NT2/D1 (cell line): Measurements from ENCODE around the gene CAB39L.

Experiments used
- YY1 ChIP-seq: IDR thresholded peaks from 2 replicates; pipeline ENCODE4 v1.6.1; 2011; ENCODE audit not compliant: insufficient read length, insufficient read depth
- ZNF274 ChIP-seq: IDR thresholded peaks from 2 replicates; pipeline ENCODE4 v1.6.1; 2011; ENCODE audit warnings: mild to moderate bottlenecking, low read depth, low read length

DNA sequence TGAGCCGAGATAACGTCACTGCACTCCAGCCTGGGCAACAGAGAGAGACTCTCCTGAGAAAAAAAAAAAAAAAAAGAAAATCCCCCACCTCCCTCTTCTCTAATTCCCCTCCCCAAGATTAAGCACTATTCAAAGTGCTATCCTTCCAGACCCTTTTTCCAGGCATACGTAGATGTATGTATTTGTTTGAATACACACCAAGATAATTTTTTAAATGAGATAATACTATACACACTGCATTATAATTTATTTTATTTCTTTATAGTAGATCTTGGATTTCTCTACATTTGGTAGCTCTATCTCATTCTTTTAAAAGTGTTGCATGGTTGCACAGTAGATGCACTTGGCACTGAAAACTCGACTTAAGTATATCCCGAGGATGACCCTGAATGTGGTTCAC is 32.5 kb downstream of the CAB39L start:
- TF ChIP-seq YY1 (no peak), ZNF274 (no peak)
